Measurements from ENCODE around the gene ADAMTS19.

ADAMTS19 gene

DNA sequence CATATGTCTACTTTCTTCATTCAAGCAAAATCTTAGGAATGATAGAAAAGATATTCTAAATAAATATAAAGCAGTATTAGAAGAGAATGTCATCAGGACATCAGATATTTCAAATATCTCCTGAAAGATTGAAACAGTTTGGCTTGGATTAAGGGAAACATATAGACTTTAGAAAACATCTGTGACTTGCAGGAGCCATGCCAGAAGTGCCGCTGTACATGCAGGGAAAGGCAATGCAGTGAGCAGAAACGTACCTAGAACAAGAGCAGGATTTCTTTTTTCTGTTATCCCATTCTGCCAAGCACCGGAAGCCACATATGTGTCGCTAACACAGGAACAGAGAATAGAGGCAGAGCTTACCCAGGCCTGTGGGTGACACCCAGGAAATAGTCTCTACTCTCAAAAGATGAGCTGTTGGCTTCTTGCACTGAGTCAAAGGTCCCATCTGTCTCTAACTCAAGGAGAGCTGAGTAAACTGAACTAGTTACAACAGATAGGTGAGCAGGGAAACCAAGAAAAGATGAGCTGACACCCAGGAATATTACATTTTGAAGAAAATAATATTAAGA, 5.8 kb downstream of the ADAMTS19 start:
- DNase-seq (ENCODE audit: low read depth in 4 of 4, low spot score in 1 of 4): no peak

DNA sequence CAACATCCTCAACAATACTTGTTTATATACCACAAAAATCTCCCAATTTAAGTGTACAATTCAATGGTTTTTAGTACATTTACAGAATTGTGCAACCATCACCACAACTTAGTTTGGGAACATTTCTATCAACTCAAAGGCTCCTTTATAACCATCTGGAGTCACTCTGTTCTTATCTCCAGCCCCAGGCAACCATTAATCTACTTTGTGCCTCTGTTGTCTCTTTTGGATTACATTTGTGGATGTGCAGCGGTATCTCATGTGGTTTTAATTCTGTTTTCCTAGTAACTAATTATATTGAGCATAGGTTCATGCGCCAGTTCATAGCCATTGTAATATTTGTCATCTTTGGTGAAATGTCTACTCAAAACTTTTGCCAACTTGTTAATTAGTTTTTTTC, 14.4 kb downstream of the ADAMTS19 start:
- no peak for DNase-seq (ENCODE audit: low read depth in 4 of 4, low spot score in 1 of 4)

DNA sequence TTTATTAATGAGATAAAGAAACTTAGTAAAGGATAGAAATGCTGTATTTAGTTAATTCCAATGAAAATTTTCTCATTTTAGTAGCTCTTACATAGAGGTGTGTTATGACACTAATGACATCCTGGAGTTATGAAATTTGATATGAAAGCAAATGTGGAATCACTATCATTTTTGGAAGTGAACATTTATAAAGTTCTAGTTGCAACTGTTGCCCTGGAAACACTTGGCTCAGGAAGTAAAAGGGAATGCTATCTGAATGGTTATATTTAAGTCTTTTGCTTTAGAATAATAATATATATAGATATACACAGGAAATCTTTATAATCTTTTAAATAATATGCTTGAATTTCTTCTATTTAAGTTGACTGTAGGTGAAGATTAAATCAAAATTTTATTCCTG, 16.7 kb downstream of the ADAMTS19 start:
- no peak for DNase-seq (ENCODE audit: low read depth in 4 of 4, low spot score in 1 of 4)

DNA sequence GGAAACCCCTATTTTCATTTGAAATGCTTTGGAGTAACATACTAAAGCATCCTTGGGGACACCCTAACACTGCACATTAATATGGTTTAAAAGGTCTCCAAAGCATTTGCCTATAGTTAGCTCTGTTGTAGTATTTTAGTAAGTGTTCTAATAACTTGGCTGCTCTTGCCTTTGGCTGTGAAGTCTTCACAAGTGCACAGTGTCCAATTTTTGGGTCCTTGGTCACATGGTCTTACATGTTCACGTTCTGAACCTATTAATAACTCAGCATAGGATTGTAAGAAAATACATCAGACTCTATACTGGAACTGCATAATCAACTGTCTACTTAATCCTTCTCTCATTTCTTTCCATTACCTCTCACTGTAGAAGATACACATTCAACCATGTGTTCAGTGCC, 17.4 kb downstream of the ADAMTS19 start:
- no peak for DNase-seq (ENCODE audit: low read depth in 4 of 4, low spot score in 1 of 4)

DNA sequence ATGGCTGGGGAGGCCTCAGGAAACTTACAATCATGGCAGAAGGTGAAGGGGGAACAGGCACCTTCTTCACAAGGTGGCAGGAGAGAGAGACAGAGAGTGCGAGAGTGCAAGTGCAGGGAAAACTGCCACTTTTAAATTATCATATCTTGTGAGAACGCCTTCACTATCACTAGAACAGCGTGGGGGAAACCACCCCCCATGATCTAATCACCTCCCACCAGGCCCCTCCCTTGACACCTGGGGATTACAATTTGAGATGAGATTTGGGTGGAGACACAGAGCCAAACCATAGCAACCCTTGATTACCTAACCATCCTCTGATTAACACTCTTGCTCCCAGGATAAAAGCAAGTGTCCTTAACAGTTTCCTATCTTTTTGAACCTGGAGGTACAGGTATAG, 21.1 kb downstream of the ADAMTS19 start:
- DNase-seq (ENCODE audit: low read depth in 4 of 4, low spot score in 1 of 4): no peak

DNA sequence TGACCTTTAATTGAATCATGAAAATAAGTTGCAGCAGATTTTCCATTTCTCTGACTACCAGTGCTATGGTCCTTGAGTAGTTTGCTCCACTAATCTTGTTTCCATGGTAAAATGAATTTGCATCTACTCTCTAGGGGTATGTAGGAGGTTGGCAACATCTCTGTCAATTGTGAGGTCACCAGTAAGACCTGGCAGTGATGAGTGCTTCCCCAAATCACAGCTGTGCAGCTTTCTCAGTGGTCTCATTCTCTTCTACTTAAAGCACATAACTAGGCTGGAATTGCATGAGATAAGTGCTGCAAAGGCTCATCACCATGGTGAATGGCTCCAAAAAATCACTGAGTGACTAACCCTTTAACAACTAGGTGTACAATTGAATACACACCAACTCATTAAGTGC, 36.3 kb downstream of the ADAMTS19 start:
- no peak for DNase-seq (ENCODE audit: low read depth in 4 of 4, low spot score in 1 of 4)

DNA sequence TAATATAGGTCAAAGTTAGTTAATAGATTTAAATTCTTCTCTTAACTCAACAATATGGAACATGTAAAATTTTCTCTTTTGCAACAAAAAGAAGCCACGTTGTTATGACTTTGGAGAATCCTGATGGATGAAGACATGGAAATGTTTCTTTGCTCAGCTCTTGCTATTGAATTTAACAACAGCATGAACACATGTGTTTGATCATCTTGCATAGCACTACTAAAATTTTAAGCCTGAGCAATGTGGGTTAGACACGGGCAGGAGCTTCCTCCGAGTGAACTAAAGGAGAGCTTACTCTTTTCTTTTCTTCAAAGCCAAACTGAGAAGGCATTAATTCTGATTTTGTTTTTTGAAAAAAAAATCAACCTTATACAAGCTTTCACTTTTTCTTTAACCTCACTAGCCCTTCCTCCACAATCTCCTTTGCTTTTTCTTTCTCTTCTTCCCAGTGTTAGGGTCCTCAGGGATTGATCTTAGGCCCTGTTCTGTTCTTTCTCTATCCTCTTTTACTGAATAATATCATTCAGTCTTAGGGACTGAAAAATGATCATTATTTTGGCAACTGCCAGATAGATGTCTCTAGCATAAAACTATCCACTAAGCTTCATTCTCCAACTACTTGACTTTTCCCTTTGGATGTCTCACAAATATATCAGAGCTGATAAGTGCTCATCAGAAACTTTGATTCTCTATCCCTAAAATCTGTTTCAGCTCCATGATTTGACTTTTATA, 36.9 kb downstream of the ADAMTS19 start:
- no peak for DNase-seq (ENCODE audit: low read depth in 4 of 4, low spot score in 1 of 4)

DNA sequence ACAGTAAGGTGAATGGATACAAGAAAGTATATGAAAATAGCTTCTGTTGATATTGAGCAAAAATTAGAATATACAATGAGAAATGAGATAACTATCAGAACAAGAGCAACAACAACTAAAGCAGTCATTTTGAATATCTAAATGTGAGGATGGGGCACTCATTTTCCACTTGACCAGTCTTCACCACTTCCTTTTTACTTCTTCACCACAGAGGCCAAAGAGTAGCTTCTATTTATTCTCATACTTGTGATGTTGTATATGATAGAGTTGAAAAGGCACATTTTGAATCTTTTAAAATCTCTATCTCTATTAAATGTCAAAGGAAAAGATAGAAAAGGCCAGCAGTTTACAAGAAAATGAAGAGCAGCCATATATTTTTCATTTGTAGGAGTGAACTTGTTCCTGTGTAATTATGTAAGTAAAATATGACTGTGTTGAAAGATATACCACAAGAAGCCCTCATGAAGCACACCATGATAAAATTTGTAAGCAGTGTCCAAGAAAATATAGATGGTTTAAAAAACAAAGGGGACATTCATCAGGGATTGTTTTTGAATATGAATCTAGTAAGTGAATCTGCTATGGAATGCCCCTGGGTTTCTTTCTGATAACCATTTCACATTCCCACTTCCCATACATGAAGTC, 39.2 kb downstream of the ADAMTS19 start:
- DNase-seq (ENCODE audit: low read depth in 4 of 4, low spot score in 1 of 4): no peak

DNA sequence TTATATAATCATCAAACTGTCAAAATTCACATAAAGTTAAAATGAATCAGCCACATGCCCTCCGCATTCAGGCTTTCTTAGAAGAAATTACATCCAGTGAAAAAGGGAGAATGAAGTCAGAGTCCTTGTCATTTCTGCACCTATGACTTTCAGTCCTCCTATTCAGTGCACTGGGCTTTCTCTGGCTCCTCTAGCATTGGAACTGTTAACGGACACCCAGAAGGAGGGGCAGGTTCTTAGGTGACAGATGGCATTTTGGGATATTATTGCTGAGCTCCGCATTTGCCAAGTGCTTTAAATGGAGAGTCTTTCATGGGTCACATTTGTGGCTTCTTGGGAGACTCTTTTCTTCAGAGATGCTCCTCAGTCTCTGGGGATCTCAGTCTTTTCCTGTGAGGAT, 40.0 kb downstream of the ADAMTS19 start:
- DNase-seq (ENCODE audit: low read depth in 4 of 4, low spot score in 1 of 4): no peak

DNA sequence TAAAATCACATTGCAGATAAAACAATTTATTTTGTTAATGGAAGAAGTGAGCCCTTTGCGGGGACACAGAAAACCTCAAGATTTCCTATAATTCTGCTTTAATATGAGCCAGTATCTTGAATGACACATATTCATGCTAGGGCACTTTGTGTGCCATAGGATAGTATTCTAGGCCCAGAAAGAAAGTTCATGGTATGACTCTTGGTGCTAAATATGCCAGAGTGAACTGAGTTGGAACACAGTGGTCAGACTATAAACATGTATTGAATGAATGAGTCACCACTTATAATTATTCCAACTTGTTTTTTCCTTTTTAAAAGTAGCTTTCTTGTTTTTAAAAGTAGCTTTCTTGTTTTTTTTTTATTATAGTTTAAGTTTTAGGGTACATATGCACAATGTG, 46.0 kb downstream of the ADAMTS19 start:
- DNase-seq (ENCODE audit: low read depth in 4 of 4, low spot score in 1 of 4): no peak

DNA sequence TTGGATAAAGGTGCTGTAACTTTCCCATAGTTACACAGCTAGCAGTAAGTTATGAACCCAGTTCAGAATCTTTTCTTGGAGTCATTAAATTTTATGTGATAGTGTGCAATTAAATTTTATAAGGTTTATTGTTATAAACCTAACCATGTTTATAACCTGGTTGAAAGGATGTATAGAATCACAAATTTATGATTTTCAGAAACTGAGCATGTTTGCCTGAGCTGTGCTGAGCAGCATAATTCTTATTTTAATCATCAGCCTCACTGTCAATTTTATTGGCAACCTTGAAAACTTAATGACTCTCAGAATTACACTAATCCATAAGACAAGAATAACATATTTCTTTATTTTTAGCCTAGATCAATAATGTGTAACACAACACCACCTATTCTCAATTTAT, 46.9 kb downstream of the ADAMTS19 start:
- no peak for DNase-seq (ENCODE audit: low read depth in 4 of 4, low spot score in 1 of 4)

DNA sequence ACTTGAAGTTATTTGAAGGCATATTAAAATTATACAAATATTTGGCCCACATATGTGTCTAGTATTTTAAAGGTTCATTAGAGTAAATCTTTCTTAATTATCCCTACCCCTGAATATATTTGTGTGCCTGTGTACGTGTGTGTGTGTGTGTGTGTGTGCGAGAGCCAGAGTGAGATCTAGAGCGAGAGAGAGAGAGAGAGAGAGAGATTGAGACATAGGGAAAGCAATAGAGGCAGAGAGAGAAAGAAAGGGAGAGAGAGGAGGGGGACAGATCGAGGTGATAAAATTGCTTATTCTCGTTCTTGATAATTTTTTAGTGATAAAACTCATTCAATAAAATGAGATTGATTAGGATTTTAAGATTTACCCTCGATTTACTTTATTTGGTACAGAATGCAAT, 47.4 kb downstream of the ADAMTS19 start:
- no peak for DNase-seq (ENCODE audit: low read depth in 4 of 4, low spot score in 1 of 4)

DNA sequence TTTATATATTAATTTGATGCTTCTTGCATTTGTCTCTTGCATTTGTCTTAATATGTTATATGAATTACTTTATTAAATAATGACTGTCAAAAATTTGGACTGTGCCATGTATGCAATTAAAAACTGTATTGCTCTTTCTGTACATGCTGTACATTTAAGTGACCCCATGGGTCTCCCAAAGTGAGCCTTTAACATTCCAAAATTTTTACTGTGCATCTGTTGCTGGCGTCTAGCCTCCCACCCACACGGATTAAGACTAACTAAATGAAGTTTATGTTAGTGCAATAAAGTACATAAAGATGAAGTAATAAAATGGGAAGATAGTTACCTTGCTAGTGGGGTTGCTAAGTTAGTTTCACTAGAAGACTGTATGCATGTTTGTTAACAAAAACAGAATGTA, 48.5 kb downstream of the ADAMTS19 start:
- no peak for DNase-seq (ENCODE audit: low read depth in 4 of 4, low spot score in 1 of 4)

DNA sequence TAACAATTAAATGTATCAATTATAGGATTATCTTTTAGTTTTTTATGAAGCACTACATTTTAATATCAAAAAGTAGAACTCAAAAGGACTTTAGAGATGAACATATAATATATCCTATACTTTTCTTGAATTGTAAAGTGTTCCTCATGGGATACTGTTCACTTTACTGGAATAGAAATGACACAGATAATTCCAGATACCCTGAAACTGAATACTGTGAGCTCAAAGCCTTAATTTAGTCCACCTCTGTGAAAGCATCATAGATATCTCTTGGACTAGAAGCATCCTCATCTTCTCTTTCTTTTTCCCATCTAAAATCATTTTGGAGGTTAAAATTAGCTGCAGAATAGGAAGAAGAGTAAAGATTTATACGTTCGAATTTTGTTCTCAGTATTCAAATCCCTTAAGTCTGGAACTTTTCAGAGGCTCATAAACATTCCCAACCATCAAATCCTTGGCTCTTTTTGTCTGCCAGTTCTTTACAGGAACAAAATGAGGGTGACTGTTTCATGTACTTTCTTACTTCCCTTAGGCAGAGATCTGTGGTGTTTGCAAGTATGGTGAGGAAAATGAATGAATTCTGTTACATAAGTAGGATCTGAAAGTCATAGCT, 49.4 kb downstream of the ADAMTS19 start:
- no peak for DNase-seq (ENCODE audit: low read depth in 4 of 4, low spot score in 1 of 4)

DNA sequence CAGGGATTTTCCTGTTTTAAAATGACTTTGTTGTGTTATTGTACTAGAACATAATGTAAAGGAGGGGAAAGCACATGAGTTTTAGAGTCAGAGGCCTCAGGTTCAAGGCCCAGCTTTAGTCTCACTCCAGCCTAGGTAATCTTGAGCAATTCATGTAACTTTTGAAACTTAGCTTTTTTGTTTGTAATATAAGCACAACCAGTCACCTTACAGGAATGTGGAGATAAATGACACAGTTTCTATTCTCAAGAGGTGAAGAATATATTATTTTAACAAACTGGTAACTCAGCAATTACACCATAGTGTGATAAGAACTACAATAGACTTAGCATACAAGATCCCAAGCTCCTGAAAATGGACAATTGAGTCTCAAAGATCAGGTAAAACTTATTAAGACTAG, 51.2 kb downstream of the ADAMTS19 start:
- no peak for DNase-seq (ENCODE audit: low read depth in 4 of 4, low spot score in 1 of 4)

DNA sequence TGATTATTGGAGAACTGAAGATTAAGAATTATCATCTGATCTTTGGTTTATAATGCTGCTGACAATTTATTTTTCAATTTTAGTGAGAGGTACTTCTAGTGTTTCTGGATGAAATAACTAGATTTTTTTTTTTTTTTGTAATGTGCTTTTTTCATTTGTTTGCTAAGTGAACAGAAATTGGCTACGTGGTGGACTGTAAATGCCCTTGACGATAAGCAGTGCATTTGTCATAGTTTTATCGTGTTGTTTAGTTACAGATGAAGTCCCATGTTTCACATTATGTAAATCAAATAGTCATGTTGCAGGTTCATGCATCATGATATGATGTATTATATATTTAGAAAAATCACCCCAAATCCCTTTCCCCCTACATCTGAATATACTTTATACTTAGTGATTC, 81.0 kb downstream of the ADAMTS19 start:
- no peak for DNase-seq (ENCODE audit: low read depth in 4 of 4, low spot score in 1 of 4)

DNA sequence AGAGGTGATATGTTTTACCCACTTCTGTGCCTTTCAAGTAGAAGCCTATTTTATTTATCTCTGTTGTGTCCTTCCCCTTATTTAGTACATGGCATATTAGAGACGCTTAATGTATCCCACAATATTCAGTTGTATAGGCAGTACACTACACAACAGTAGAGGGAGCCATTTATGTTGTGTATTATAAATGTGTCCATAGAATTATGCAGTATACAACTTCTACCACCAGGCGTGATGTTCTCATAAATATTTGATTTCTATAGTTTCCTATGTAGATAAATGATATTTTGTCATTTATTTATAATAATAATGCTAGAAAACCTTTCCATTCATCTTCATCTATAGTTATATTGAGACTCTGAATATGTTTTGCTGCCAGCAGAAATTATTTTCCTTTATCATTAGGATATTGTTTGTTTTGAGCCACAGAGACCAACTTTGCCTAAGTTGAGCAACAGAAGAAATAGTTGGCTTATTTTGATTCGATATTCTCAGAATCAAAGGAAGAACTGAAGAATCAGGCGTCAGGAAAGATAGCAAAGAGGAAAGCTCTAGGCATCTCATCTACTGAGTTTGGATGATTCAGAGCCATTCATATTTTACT, 81.7 kb downstream of the ADAMTS19 start:
- no peak for DNase-seq (ENCODE audit: low read depth in 4 of 4, low spot score in 1 of 4)

DNA sequence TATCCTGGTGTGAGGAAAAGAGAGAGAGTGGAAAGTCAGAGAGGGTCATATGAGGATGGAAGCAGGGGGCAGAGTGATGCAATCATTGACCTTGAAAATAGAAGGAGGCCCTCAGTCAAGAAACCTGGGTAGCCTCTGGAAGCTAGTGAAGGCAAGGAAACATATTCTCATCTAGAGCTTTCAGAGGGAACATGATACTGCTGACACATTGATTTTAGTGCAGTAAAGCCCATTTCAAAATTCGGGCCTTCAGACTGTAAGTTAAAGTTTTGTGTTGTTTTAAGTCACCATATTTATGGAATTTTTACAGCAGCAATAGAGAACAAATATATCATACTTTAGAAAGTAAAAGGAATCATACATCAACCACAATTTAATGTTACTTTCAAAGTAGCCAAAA, 87.0 kb downstream of the ADAMTS19 start:
- no peak for DNase-seq (ENCODE audit: low read depth in 4 of 4, low spot score in 1 of 4)

DNA sequence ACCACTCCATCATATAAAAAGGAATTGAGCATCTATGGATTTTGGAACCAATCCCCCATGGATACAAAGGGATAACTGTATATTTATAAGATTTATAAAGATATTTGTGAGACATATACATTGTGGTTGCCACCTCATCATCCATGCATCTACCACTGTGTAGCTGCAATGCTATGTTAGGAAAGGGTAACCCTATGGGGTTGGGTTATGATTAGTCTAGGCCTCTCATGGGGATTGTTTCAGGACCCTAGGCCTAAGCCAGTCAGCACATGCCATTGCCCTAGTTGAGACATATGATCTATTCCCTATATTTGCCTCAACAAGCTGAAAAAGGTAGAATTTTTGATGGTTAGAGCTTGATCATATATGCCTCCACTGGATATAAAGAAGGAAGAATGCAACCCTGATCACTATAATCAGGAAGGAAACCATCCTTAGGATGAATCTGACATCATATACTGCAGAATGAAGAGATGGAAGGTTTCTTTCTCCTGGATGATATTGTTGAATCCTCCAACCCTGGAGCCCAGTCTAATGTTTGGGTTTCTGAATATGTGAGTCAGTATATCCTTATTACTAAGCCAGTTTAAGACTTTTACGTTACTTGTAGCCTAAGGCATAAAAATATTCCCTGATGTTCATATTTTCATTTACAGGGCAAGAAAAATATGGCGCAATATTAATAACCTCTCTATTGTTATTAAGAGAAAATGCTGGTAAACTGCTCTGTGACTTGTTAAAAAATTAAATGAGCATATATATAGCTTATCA, 94.2 kb downstream of the ADAMTS19 start:
- DNase-seq (ENCODE audit: low read depth in 4 of 4, low spot score in 1 of 4): no peak

DNA sequence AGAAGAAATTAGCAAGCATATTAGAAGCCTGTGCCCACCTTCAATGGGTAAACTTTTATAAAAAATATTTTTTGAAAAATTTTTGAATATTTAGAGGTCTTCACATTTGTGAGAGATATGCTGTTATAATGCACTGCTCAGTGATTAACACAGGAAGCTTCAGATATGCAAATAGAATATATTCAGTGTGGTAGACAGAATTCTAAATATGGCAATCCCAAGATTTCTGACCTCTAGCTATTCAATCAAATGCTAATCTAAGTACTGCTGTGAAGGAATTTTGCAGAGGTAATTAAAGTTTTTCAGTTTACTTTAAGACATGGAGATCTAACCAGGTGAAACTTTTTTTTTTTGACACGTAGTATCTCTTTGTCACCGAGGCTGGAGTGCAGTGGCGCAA, 103.5 kb downstream of the ADAMTS19 start:
- DNase-seq (ENCODE audit: low read depth in 4 of 4, low spot score in 1 of 4): no peak

DNA sequence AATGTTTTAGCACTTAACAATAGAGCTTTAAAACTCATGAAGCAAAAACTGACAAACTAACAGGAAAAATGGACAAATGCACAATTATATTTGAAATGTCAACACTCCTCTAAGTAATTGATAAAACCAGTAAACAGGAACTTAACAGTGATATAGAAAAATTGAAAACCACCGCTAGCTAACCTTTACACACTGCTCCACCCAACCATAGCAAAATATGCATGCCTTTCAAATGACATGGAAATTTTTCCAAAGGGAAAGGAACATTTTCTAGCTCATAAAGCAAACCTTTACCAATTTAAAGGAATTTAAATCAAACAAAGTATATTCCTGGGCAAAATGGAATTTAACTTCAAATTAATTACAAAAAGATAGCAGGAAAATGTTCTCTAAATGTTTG, 109.2 kb downstream of the ADAMTS19 start:
- no peak for DNase-seq (ENCODE audit: low read depth in 4 of 4, low spot score in 1 of 4)

All from stimulated activated CD4-positive, alpha-beta T cell treated with anti-CD3 and anti-CD28 coated beads, Interleukin-1b, Interleukin-23, amount 100 ng/mL, for 24 hours (primary cell).